ENCODE results near the gene KLRB1.

KLRB1 gene

GRCh38 chr12:9607716-9608115, at the start of gene KLRB1:
KLRB1 (minus strand) TSS chr12:9607916; CDS start chr12:9607839, 77 bp downstream.
- ATAC-seq (no peak), DNase-seq (no peak)

GRCh38 chr12:9651265-9651729, 43.6 kb upstream of the KLRB1 start:
- DNase-seq (peak; percentile 74), ATAC-seq (peak; percentile 30)

GRCh38 chr12:9650151-9650576, 42.4 kb upstream of the KLRB1 start:
- ATAC-seq (no peak), DNase-seq (no peak)

GRCh38 chr12:9649532-9649940, 41.8 kb upstream of the KLRB1 start:
- DNase-seq: peak; percentile 55
- no peak for ATAC-seq

GRCh38 chr12:9648701-9649531, 41.2 kb upstream of the KLRB1 start:
- ATAC-seq (no peak), DNase-seq (no peak)

GRCh38 chr12:9647825-9648700, 40.3 kb upstream of the KLRB1 start:
- peak; percentile 97 for DNase-seq
- ATAC-seq: peak; percentile 72

GRCh38 chr12:9646794-9647781, 39.4 kb upstream of the KLRB1 start:
- DNase-seq: no peak
- ATAC-seq: peak; percentile 2

- ATAC-seq: peak; percentile 30
- peak; percentile 51 for DNase-seq
These were observed 37.4 kb upstream of the KLRB1 start for GRCh38 chr12:9644985-9645551.

- DNase-seq (no peak), ATAC-seq (no peak)
These were observed 35.5 kb upstream of the KLRB1 start for GRCh38 chr12:9643266-9643660.

GRCh38 chr12:9642606-9643265, 35.0 kb upstream of the KLRB1 start:
- ATAC-seq (no peak), DNase-seq (no peak)

GRCh38 chr12:9640024-9640423, 32.3 kb upstream of the KLRB1 start:
- ATAC-seq: no peak

GRCh38 chr12:9636851-9637206, 29.1 kb upstream of the KLRB1 start:
- DNase-seq (no peak), ATAC-seq (no peak)

More at GRCh38 chr12:9640024-9640423, 32.3 kb upstream of the KLRB1 start:
- no peak for DNase-seq

- DNase-seq: no peak
- ATAC-seq: no peak
These were observed 28.6 kb upstream of the KLRB1 start for GRCh38 chr12:9636150-9636850.

- DNase-seq: no peak
- no peak for ATAC-seq
These were observed 27.4 kb upstream of the KLRB1 start for GRCh38 chr12:9634969-9635754.

- DNase-seq: peak; percentile 84
These were observed 26.6 kb upstream of the KLRB1 start for GRCh38 chr12:9634177-9634803.

GRCh38 chr12:9632766-9633165, 25.1 kb upstream of the KLRB1 start:
- ATAC-seq: no peak
- no peak for DNase-seq

More at GRCh38 chr12:9634177-9634803, 26.6 kb upstream of the KLRB1 start:
- ATAC-seq: peak; percentile 84

- ATAC-seq: no peak
- no peak for DNase-seq
These were observed 19.1 kb upstream of the KLRB1 start for GRCh38 chr12:9626821-9627220.

- ATAC-seq: peak; percentile 36
- DNase-seq: no peak
These were observed 18.6 kb upstream of the KLRB1 start for GRCh38 chr12:9626291-9626690.

GRCh38 chr12:9625019-9625418, 17.3 kb upstream of the KLRB1 start:
- DNase-seq (no peak), ATAC-seq (no peak)
